NB4 (cell line): ENCODE measurements around the gene YPEL3.

Experiments used
- CTCF ChIP-seq: IDR thresholded peaks from one replicate; pipeline ENCODE4 v1.5.1; 2012; ENCODE audit warnings: low read depth, low read length
- POLR2A ChIP-seq: IDR thresholded peaks from 2 replicates; pipeline ENCODE4 v1.6.1; 2011; ENCODE audit warnings: mild to moderate bottlenecking; ENCODE audit not compliant: insufficient read length; ENCODE audit errors: extremely low read depth

GRCh38 chr16:30094541-30095165, 1.4 kb downstream of the YPEL3 start:
- TF ChIP-seq CTCF (no peak), POLR2A (no peak)
